Mesothelial cell of epicardium (in vitro differentiated cells): ENCODE data around the gene PAOX. TPM values are rescaled to one million over a fixed set of nuclear protein-coding genes. Genes with fewer than 3 reads are reported as not detected.

Experiments used
- DNase-seq, 2 experiments: peaks; one replicate each; pipeline ENCODE4 v3.0.0; 2021; ENCODE audit warnings: low spot score in 2 of 2; ENCODE audit not compliant: unreplicated experiment in 2 of 2
- H3K27ac Mint-ChIP-seq: 2 replicates; pipeline ENCODE4 v1.8.0; 2021; ENCODE audit warnings: mixed read lengths
- H3K27me3 Mint-ChIP-seq: 2 replicates; pipeline ENCODE4 v1.8.0; 2021; ENCODE audit warnings: low read depth, mixed read lengths
- H3K36me3 Mint-ChIP-seq: 2 replicates; pipeline ENCODE4 v1.8.0; 2021; ENCODE audit warnings: mixed read lengths
- H3K4me1 Mint-ChIP-seq: 2 replicates; pipeline ENCODE4 v1.8.0; 2021; ENCODE audit warnings: mixed read lengths
- H3K4me3 Mint-ChIP-seq: 2 replicates; pipeline ENCODE4 v1.8.0; 2021; ENCODE audit warnings: mild to moderate bottlenecking, moderate library complexity, mixed read lengths
- H3K9me3 Mint-ChIP-seq: 2 replicates; pipeline ENCODE4 v1.8.0; 2021; ENCODE audit warnings: mixed read lengths
- CTCF ChIP-seq: fragments of 200-600 bp; sonication (generic); IDR thresholded peaks from one replicate; pipeline ENCODE4 v1.5.0; 2021; ENCODE audit warnings: antibody characterized with exemption; ENCODE audit not compliant: unreplicated experiment
- total RNA-seq: library from RNA; stranded (reverse); gene quantifications from 3 replicates; pipeline ENCODE4 v1.2.1, GENCODE V29; 2021

PAOX gene
- total RNA-seq, 1 donor from 2014 or later: 7.5 TPM

GRCh38 chr10:133394801-133395221, 15.7 kb downstream of the PAOX start:
- Mint-ChIP-seq H3K4me3 (peak overlapping the region; percentile 95), H3K27me3 (no peaks in the 10 kb centered on the region), H3K9me3 (no peaks in the 10 kb centered on the region), H3K27ac (peak overlapping the region; percentile 97), H3K36me3 (peaks cover 12% of the 10 kb centered on the region), H3K4me1 (peaks cover 13% of the 10 kb centered on the region)
- peak in 1 of 2 experiments; percentile 37 for DNase-seq
- no peak for TF ChIP-seq CTCF

- peak in 1 of 2 experiments; percentile 33 for DNase-seq
- Mint-ChIP-seq H3K27ac (no peak overlapping the region), H3K27me3 (no peaks in the 10 kb centered on the region), H3K9me3 (no peaks in the 10 kb centered on the region), H3K4me3 (no peak overlapping the region), H3K36me3 (peaks cover 10% of the 10 kb centered on the region), H3K4me1 (peaks cover 13% of the 10 kb centered on the region)
- no peak for TF ChIP-seq CTCF
Measured at GRCh38 chr10:133396035-133396624, 17.1 kb downstream of the PAOX start.

DNA sequence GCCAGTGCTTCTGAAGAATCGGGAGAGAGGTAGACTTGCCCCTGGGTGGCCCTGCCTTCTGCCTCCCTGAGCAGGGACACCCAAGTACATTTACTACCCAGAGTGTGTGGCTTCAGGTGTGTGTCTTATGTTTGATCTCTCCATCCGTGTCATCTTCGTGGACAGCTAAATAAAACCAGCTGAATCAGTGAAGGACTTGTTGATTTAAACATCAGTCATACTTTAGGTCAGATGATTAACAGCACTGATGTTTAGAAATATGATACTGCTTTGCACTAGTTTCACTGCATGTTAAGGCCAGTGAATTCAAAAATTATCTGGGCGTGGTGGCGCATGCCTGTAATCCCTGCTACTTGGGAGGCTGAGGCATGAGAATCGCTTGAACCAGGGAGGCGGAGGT, 18.9 kb downstream of the PAOX start:
- Mint-ChIP-seq H3K27ac (no peak overlapping the region), H3K4me1 (peaks cover 13% of the 10 kb centered on the region), H3K36me3 (peaks cover 21% of the 10 kb centered on the region), H3K27me3 (no peaks in the 10 kb centered on the region), H3K4me3 (no peak overlapping the region), H3K9me3 (no peaks in the 10 kb centered on the region)
- DNase-seq: peak in 1 of 2 experiments; percentile 16
- TF ChIP-seq CTCF: no peak

- Mint-ChIP-seq H3K27ac (no peak overlapping the region), H3K36me3 (peaks cover 28% of the 10 kb centered on the region), H3K9me3 (no peaks in the 10 kb centered on the region), H3K4me3 (no peak overlapping the region), H3K4me1 (peaks cover 11% of the 10 kb centered on the region), H3K27me3 (no peaks in the 10 kb centered on the region)
- TF ChIP-seq CTCF: no peak
- peak in 1 of 2 experiments; percentile 30 for DNase-seq
Measured at GRCh38 chr10:133399123-133399601, 20.1 kb downstream of the PAOX start.

- H3K27ac Mint-ChIP-seq: no peak overlapping the region
- no peak overlapping the region for H3K4me3 Mint-ChIP-seq
Measured at GRCh38 chr10:133400624-133401424, 21.8 kb downstream of the PAOX start.

More at GRCh38 chr10:133400624-133401424, 21.8 kb downstream of the PAOX start:
- TF ChIP-seq CTCF: no peak
- Mint-ChIP-seq H3K27me3 (no peaks in the 10 kb centered on the region), H3K4me1 (peaks cover 13% of the 10 kb centered on the region), H3K9me3 (no peaks in the 10 kb centered on the region), H3K36me3 (peaks cover 38% of the 10 kb centered on the region)
- no peak for DNase-seq
